GM18517 (cell line): Measurements from ENCODE around the gene GDPGP1.

Source experiments
- ATAC-seq: cut with Tn5 transposase; IDR thresholded peaks from one replicate; pipeline ENCODE4 v1.9.1; 2021; ENCODE audit warnings: mild to moderate bottlenecking, moderate library complexity; ENCODE audit not compliant: unreplicated experiment

Gene GDPGP1

GRCh38 chr15:90203922-90204321 is 30.1 kb upstream of the GDPGP1 start:
- ATAC-seq, result no peak

GRCh38 chr15:90205050-90205848 is 28.8 kb upstream of the GDPGP1 start:
- ATAC-seq, result no peak

DNA sequence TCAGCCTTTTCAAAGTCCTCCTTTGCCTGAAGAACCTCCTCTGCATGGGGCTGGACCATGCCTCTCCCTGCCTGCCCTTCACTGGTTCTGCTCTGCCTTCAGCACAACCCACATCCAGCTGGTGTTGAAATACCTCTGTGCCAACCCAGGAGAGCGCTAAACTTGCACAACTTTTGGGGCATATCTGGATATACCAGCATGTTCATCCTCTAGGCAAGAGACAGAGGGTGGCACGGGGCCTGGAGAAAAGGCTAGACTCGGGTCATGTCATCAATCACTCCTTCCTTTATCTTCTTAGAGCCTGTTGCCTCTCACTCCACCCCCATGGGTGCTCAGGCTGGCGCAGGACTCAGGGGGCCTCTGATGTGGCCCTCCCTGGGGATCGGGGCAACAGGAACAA is 28.1 kb upstream of the GDPGP1 start:
- no peak for ATAC-seq

GRCh38 chr15:90207252-90207651 is 26.8 kb upstream of the GDPGP1 start:
- ATAC-seq, result no peak

- ATAC-seq, result no peak
These were observed 25.7 kb upstream of the GDPGP1 start for GRCh38 chr15:90208356-90208755.

DNA sequence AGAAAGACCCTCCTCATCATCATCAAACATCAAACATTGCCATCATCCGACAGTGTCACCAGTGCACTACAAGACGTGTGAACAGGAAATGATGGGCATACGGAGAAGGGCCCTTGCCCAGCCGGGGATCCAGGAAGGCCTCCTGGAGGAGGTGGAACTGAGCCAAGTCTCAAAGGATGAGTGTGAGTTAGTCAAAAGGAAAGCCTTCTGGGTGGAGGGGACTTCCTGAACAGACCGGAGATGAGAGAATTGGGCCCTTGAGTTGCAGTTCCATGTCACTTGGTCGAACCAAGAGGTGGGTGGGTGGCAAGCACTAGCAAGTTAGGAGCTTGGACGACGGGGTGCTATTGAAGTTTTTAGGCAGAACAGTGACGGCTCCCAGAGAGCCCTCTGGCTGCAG is 24.4 kb upstream of the GDPGP1 start:
- ATAC-seq, result no peak

GRCh38 chr15:90210593-90210992 is 23.4 kb upstream of the GDPGP1 start:
- ATAC-seq, result no peak

DNA sequence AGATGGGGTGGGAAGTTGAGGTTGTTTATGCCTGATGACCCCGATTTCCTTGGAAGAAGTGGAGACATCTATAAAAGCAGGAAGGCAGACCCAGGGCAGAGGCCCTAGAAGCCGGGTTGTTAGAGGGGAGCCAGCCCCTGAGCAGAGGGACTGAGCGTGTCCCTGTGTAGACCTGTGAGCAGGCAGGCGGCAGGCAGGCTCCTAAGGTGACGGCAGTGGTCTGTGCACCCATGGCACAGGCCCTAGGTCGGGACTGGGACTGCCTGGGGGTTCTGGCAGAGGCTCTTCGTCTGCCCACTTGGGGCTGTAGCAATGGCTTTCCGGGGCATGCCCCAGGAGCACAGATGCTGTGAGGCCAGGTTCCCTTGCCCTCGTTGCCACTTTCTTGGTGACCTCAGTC is 23.0 kb upstream of the GDPGP1 start:
- no peak for ATAC-seq

DNA sequence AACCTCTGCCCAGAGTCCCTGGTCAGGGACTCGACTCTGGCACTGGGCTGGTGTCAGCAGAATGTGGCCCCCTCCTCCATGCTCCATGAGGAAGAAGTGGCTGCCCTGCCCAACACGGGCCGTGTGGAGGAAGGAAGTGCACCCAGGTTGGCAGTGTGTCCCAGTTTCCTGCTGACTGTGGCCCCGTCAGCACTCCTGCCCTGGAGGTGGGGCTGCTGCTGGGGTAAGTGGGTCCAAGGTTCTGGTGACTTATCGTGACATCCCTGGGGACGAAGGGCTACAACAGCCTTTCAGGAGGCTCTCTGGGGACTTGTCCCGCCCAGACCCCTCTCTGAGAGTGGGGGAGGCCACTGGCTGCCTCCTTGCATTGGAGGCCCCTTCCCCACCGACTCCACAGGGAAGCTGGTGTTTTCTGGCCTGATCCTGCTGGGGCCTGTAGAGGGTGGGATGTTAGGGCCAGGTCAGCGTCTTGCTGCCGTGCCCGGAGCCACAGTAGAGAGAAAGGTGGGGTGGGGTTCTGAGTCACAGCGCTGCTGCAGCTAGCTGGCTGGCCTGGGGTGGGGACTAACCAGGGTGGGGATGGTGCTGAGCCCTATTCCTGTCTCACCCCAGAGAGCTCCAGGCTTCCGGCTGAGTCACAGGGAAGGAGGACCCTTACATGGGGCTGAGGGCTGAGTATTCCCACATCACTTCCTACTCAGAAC is 22.4 kb upstream of the GDPGP1 start:
- ATAC-seq, result no peak

- no peak for ATAC-seq
These were observed 21.5 kb upstream of the GDPGP1 start for GRCh38 chr15:90212221-90213098.

- no peak for ATAC-seq
These were observed 20.7 kb upstream of the GDPGP1 start for GRCh38 chr15:90213122-90213817.

GRCh38 chr15:90213818-90214204 is 20.2 kb upstream of the GDPGP1 start:
- no peak for ATAC-seq

DNA sequence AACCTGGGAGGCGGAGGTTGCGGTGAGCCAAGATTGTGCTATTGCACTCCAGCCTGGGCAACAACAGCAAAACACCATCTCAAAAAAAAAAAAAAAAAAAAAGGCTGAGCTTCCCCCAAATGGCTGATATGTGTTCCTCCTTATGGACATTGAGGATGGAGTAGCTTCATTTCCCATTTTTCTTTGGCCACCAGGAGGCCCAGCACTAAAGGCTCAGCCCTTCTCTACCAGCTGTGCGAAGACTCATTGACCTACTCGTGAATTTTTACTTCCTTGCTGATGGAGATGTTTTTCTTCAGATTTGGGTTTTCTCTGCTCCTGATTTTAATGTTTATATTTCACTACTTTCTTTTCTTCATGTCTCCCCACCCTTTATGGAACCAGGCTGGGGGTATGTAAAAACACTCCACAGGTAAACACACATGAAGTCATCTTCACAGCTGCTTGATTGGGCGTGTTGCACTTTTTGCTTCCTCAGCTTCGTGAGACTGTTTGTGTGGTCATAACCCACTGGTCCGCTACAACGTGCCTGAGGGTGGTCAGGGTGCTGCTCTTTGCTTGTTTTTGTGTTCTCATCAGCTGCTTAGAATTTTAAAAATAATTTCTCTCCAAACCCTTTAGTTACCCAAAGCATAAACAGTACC is 19.3 kb upstream of the GDPGP1 start:
- ATAC-seq, result no peak

- no peak for ATAC-seq
These were observed 16.2 kb upstream of the GDPGP1 start for GRCh38 chr15:90217671-90218394.

GRCh38 chr15:90219421-90220141 is 14.4 kb upstream of the GDPGP1 start:
- ATAC-seq, result no peak

- no peak for ATAC-seq
These were observed 12.6 kb upstream of the GDPGP1 start for GRCh38 chr15:90221246-90221900.

GRCh38 chr15:90222547-90222946 is 11.5 kb upstream of the GDPGP1 start:
- ATAC-seq, result no peak

DNA sequence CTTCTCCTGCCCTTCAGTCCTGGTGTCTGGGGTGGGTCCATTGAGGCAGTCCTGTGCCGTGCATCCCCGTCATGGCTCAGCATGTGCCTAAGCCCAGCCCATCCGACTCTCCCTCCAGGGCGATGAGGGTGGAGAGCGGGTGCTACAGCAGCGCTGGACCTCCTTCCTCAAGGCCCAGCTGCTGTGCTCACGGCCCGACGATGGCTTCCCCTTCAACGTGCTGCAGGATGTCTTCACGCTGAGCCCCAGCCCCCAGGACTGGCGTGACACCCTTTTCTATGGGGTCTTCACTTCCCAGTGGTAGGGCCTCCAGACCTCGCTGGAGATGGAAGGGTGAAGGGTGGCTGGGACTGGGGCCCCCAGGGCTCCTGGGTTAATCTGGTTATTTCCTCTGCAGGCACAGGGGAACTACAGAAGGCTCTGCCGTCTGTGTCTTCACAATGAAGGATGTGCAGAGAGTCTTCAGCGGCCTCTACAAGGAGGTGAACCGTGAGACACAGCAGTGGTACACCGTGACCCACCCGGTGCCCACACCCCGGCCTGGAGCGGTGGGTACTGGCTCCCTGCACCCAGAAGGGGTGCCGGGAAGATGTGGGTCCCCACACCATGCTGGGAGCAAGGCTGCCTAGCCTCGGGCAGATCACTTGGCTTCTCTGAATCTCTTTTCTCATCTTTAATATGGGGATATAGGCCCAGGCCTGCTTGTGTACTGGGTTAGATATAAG is 10.4 kb upstream of the GDPGP1 start:
- no peak for ATAC-seq
